ENCODE measurements around the gene PIEZO1. TPM values are rescaled to one million over a fixed set of nuclear protein-coding genes. Genes with fewer than 3 reads are reported as not detected.

PIEZO1 gene
- total and polyA plus RNA-seq, 9 of the 15 experiments (the other 6 are each of a cell fraction or from before 2014, with no cell fraction given), result 3.6 to 432 (median 131) TPM

DNA sequence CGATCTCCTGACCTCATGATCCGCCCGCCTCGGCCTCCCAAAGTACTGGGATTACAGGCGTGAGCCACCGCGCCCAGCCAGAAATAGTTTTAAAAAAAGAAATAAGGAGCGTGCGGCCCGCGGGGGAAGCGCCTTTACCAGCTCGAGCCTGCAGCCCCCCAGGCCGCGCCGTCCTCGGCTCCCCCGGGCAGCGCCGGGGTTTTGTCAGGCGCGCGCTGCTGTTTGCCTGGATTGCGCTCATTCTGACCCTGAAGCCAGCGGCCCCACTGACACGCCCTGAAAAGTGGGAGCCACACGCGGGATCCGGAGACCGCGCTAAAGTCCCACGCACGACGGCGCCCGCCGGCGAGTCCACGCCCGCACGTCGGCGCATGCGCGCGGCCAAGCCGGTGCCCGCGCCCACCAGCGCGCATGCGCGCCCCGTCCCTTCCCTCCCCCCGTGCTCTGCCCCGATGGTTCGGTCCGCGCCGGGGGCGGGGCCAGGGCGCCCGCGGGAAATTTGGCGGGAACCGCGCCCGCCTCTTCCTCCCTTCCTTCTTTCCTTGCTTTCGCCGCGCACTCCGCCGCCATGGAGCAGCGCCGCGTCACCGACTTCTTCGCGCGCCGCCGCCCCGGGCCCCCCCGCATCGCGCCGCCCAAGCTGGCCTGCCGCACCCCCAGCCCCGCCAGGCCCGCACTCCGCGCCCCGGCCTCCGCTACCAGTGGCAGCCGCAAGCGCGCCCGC is 18.4 kb upstream of the PIEZO1 start, which contains the start of gene CDT1 (continued):
- TF ChIP-seq, protein P1, sequence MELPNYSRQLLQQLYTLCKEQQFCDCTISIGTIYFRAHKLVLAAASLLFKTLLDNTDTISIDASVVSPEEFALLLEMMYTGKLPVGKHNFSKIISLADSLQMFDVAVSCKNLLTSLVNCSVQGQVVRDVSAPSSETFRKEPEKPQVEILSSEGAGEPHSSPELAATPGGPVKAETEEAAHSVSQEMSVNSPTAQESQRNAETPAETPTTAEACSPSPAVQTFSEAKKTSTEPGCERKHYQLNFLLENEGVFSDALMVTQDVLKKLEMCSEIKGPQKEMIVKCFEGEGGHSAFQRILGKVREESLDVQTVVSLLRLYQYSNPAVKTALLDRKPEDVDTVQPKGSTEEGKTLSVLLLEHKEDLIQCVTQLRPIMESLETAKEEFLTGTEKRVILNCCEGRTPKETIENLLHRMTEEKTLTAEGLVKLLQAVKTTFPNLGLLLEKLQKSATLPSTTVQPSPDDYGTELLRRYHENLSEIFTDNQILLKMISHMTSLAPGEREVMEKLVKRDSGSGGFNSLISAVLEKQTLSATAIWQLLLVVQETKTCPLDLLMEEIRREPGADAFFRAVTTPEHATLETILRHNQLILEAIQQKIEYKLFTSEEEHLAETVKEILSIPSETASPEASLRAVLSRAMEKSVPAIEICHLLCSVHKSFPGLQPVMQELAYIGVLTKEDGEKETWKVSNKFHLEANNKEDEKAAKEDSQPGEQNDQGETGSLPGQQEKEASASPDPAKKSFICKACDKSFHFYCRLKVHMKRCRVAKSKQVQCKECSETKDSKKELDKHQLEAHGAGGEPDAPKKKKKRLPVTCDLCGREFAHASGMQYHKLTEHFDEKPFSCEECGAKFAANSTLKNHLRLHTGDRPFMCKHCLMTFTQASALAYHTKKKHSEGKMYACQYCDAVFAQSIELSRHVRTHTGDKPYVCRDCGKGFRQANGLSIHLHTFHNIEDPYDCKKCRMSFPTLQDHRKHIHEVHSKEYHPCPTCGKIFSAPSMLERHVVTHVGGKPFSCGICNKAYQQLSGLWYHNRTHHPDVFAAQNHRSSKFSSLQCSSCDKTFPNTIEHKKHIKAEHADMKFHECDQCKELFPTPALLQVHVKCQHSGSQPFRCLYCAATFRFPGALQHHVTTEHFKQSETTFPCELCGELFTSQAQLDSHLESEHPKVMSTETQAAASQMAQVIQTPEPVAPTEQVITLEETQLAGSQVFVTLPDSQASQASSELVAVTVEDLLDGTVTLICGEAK (IDR thresholded peaks at IDR 0.05), result peak; percentile 30; the same call in 1 of the 2 replicates
- TF ChIP-seq, protein P1 (CRISPR knock-in tag; IDR thresholded peaks at IDR 0.05), result no peak
- TF ChIP-seq ZNF639 (CRISPR knock-in tag; conservative IDR thresholded peaks at IDR 0.05 in 1 of 2, IDR thresholded peaks at IDR 0.05 in 1 of 2), result no peak
- no peak for TF ChIP-seq ASH1L (IDR thresholded peaks at IDR 0.05; ENCODE audit: borderline replicate concordance, low read depth, partially characterized antibody)
- no peak for TF ChIP-seq ZNF408 (CRISPR knock-in tag; IDR thresholded peaks at IDR 0.05; ENCODE audit: low read depth)
- no peak for TF ChIP-seq BRCA1 (IDR thresholded peaks at IDR 0.05)
- peak; percentile 86; the same call in 1 of the 2 replicates for TF ChIP-seq BRCA1 (CRISPR knock-in tag; IDR thresholded peaks at IDR 0.05)
- no peak for TF ChIP-seq TOE1 (IDR thresholded peaks at IDR 0.05; ENCODE audit: borderline replicate concordance)
- no peak for TF ChIP-seq TOE1 (CRISPR knock-in tag; IDR thresholded peaks at IDR 0.05; ENCODE audit: borderline replicate concordance, low read depth)
- TF ChIP-seq FOS (IDR thresholded peaks at IDR 0.05; ENCODE audit: extremely low read depth, insufficient read length), result no peak
- peak; percentile 86 for TF ChIP-seq POLR2G (IDR thresholded peaks at IDR 0.05; ENCODE audit: low read depth, low read length)
- peak; percentile 57; the same call in 1 of the 2 replicates for TF ChIP-seq SMAD4 (CRISPR knock-in tag; conservative IDR thresholded peaks at IDR 0.05)
- no peak for TF ChIP-seq SRF (CRISPR knock-in tag; IDR thresholded peaks at IDR 0.05)
- TF ChIP-seq ZBTB26 (CRISPR knock-in tag; IDR thresholded peaks at IDR 0.05), result no peak
- TF ChIP-seq ELF2 (CRISPR knock-in tag; IDR thresholded peaks at IDR 0.05), result peak; percentile 59
